Adrenal gland (tissue), 5 donors: ENCODE data around the gene SPP1.

Experiments
- POLR2A ChIP-seq, 2 donors: fragments of 450-650 bp; IDR thresholded peaks; one replicate each; pipeline ENCODE4 v1.6.1; 2017; ENCODE audit warnings: antibody characterized with exemption in 2 of 2, mild to moderate bottlenecking in 2 of 2, moderate library complexity in 1 of 2
- TF ChIP-seq, protein P1 (sequence below), 6 experiments: fragments of 450-650 bp in 4 of 6; fragments of 200-600 bp in 2 of 6; sonication (generic) in 1 of 6; IDR thresholded peaks; 1 replicate in 5 of 6; 2 replicates in 1 of 6; pipeline versions ENCODE4 v1.5.1 to v1.8.0; 2016 to 2021; ENCODE audit warnings: antibody characterized with exemption in 6 of 6, mild to moderate bottlenecking in 2 of 6, moderate library complexity in 1 of 6
- donor health status: DM: no; HTN: no; CAD: no.

DNA sequence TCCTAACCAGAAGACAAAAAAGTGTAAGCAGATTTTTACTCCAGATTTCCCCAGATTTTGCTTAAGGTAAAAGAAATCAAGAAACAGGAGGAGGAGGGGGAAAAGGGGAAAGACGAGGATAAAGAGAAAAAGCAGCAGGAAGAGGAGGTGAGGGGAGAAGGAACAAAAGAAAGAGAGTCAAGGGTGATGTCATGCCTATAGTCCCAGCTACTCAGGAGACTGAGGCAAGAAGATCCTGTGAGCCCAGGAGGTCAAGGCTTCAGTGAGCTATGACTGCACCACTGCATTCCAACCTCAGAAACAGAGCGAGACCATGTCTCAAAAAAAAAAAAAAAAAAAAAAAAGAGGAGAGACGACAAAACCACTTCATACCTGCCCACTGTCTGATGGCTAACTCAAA lies 19.9 kb downstream of the SPP1 start:
- TF ChIP-seq, protein P1, sequence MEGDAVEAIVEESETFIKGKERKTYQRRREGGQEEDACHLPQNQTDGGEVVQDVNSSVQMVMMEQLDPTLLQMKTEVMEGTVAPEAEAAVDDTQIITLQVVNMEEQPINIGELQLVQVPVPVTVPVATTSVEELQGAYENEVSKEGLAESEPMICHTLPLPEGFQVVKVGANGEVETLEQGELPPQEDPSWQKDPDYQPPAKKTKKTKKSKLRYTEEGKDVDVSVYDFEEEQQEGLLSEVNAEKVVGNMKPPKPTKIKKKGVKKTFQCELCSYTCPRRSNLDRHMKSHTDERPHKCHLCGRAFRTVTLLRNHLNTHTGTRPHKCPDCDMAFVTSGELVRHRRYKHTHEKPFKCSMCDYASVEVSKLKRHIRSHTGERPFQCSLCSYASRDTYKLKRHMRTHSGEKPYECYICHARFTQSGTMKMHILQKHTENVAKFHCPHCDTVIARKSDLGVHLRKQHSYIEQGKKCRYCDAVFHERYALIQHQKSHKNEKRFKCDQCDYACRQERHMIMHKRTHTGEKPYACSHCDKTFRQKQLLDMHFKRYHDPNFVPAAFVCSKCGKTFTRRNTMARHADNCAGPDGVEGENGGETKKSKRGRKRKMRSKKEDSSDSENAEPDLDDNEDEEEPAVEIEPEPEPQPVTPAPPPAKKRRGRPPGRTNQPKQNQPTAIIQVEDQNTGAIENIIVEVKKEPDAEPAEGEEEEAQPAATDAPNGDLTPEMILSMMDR (IDR thresholded peaks at IDR 0.05): no peak
- TF ChIP-seq POLR2A (IDR thresholded peaks at IDR 0.05): no peak
